HG03520 (cell line): ENCODE measurements around the gene ARSJ.
"Not testable (repeated sequence)": the region's sequence is repeated elsewhere in the genome, so short reads cannot be mapped to it uniquely, and the experiment has no call there.

Experiments used
- ATAC-seq: cut with Tn5 transposase; IDR thresholded peaks from one replicate; pipeline ENCODE4 v1.9.1; 2021; ENCODE audit warnings: mild to moderate bottlenecking, moderate library complexity; ENCODE audit not compliant: unreplicated experiment

The ARSJ gene

GRCh38 chr4:113979148-113979904 is at the start of gene ARSJ:
Gene ARSJ, minus strand, starts transcription at chr4:113979647. Its CDS starts 813 bp downstream, at chr4:113978834.
- ATAC-seq: no peak

- no peak for ATAC-seq
Measured at GRCh38 chr4:114028071-114028470, 48.6 kb upstream of the ARSJ start.

GRCh38 chr4:114027596-114027995 is 48.1 kb upstream of the ARSJ start:
- ATAC-seq: no peak

DNA sequence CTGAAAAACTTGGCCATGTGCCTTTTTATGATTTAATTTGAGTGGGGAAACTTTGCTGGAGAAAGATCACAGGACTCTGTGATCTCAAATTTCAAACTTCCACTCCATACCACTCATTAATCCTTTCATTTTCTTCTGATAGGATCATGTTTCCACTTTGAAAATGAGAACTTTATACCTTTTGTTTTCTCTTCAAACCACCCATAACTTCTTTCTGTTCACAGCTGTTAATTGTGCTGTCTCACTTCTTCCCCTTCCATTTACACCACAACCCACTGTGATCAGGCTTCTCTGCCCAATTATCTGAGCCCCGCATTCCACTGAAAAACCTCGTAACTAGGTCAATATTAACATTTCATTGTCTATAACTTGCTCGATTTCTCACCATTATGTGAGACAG is 47.0 kb upstream of the ARSJ start:
- ATAC-seq: no peak

- peak; percentile 89 for ATAC-seq
Measured at GRCh38 chr4:114025176-114025777, 45.8 kb upstream of the ARSJ start.

GRCh38 chr4:114021451-114021850 is 42.0 kb upstream of the ARSJ start:
- ATAC-seq: no peak

GRCh38 chr4:114019969-114020358 is 40.5 kb upstream of the ARSJ start:
- no peak for ATAC-seq

DNA sequence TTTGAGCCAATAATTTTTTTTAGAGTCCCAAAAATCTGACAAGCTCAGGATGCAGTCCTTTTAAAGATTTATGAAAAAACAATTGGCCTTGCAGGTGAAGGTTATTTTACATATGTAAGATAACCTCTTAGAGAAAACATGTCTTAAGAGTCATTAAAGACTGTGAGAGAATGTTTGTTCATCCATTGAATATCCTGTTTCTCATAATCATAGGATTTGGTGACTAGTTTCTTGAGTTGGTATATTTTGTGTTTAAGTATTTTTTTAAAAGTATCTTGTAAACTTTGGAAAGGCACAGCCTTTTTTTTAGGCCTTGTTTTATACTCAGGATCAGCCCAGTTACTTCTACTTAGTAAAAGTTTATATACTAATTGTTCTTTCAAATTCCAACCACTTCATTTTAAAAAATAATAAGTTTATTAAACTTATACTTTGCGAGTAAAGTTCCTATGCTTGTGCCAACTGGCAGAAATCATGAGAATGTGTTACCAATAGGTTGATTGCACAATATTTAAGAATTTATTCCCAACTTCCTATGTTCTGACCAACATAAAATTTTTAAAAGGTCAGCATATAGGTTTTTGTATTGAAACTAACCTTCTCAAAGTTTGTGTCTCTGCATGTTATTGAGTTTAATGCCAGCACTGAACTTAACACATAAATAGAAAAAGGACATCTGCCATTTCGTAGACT is 40.0 kb upstream of the ARSJ start:
- ATAC-seq: no peak

- ATAC-seq: no peak
Measured at GRCh38 chr4:114017120-114017917, 37.9 kb upstream of the ARSJ start.

- no peak for ATAC-seq
Measured at GRCh38 chr4:114015444-114015899, 36.0 kb upstream of the ARSJ start.

DNA sequence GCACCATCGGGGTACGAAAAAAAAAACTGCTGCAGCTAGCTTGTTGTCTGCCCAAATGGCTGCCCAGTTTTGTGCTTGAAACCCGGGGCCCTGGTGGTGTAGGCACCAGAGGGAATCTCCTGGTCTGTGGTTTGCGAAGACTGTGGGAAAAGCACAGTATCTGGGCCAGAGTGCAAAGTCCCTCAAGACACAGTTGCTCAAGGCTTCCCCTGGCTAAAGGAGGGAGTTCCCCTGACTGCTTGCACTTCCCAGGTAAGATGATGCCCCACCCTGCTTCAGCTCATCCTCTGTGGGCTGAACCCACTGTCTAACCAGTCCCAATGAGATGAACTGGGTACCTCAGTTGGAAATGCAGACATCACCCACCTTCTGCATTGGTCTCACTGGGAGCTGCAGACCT is 33.8 kb upstream of the ARSJ start:
- ATAC-seq: not testable (repeated sequence)

DNA sequence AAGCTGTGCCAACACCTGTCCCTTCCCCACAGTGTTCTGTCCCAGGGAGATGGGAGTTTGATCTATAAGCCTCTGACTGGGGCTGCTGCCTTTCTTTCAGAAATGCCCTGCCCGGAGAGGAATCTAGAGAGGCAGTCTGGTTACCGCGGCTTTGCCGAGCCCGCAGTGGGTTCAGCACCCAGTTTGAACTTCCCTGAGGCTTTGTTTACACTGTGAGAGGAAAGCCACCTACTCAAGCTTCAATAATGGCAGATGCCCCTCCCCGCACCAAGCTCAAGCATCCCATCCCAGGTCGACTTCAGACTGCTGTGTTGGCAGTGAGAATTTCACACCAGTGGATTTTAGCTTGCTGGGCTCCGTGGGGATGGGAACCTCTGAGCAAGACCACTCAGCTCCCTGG is 33.3 kb upstream of the ARSJ start:
- ATAC-seq: no peak

- ATAC-seq: no peak
Measured at GRCh38 chr4:114005569-114006442, 26.4 kb upstream of the ARSJ start.

DNA sequence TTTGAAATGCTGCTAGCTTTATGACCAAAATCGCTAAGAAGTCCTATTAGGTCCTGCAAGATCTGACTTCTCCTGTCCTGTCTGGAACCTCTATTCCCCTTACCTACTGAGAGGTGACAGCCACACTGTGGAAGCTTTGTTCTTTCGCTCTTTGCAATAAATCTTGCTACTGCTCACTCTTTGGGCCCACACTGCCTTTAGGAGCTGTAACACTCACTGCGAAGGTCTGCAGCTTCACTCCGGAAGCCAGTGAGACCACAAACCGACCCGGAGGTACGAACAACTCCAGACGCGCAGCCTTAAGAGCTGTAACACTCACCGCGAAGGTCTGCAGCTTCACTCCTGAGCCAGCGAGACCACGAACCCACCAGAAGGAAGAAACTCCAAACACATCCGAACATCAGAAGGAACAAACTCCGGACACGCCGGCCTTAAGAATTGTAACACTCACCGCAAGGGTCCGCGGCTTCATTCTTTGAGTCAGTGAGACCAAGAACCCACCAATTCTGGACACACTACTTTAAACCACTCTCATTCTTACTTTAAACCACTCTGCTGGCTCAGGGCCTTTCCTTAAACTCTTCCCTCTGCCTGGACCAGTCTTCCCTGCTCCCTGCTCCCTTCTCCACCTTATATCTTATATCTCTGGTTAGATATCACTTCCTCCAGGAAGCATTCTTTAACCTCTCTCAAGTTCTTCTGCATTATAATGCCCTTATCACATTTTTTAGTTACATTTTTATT is 25.2 kb upstream of the ARSJ start:
- not testable (repeated sequence) for ATAC-seq

GRCh38 chr4:113998531-113998930 is 19.1 kb upstream of the ARSJ start:
- ATAC-seq: no peak

DNA sequence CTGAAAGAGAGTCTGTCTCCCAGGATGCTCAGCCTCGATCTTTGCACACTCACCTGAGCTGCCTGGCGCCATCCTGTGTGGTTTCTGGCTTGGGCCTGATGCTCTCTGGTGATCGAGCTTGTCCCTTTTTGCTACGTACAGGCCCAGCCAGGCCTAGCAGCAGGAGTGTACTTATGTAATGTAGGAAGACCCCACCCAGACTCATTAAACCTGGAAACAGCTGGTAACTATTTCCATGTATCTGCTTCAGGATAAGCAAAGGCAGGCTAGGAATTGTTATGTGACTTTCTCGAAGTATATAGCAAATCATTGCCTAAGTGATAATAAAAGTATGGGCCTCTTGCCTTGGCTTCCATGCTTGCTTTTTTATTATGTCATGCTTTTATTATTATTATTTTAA is 18.6 kb upstream of the ARSJ start:
- no peak for ATAC-seq

DNA sequence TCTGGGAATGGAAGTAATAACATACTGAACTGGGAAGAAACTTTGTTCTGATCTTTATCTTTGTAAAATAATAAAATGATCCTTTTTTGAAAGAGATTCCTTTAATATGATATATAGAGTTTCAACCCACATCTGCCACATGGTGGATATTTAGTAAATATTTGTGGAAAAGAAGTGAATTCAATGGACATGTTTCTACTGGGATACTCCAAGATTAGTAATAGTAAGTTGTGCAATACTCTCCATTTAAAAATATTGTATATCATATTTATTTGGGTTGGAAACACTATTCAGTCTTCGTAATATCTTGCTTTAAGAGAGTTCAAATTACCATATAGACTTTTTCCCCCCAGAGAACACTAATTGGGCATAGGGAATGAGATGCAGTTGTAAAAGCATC is 17.8 kb upstream of the ARSJ start:
- no peak for ATAC-seq

- no peak for ATAC-seq
Measured at GRCh38 chr4:113996599-113997177, 17.2 kb upstream of the ARSJ start.

- ATAC-seq: no peak
Measured at GRCh38 chr4:113993887-113994286, 14.4 kb upstream of the ARSJ start.
